AG08396 (cell line): Measurements from ENCODE around the gene CNOT8.
"Not testable (repeated sequence)": the region's sequence is repeated elsewhere in the genome, so short reads cannot be mapped to it uniquely, and the experiment has no call there.

Experiments
- DNase-seq: peaks from one replicate; pipeline ENCODE4 v3.0.0; 2012; ENCODE audit warnings: low spot score, mixed read lengths

The CNOT8 gene

GRCh38 chr5:154858297-154858971 lies at the start of gene CNOT8:
TSS of gene CNOT8 (plus strand) at chr5:154858627. CDS start at chr5:154863279, 4,652 bp downstream.
- DNase-seq: peak; percentile 92

- no peak for DNase-seq
Observed at GRCh38 chr5:154811239-154811638, 47.2 kb upstream of the CNOT8 start.

GRCh38 chr5:154811653-154812465 lies 46.6 kb upstream of the CNOT8 start:
- DNase-seq: peak; percentile 72

GRCh38 chr5:154813158-154813557 lies 45.3 kb upstream of the CNOT8 start:
- DNase-seq: no peak

- no peak for DNase-seq
Observed at GRCh38 chr5:154813736-154814135, 44.7 kb upstream of the CNOT8 start.

- no peak for DNase-seq
Observed at GRCh38 chr5:154815025-154815424, 43.4 kb upstream of the CNOT8 start.

GRCh38 chr5:154815684-154816247 lies 42.7 kb upstream of the CNOT8 start:
- no peak for DNase-seq

GRCh38 chr5:154816891-154817492 lies 41.4 kb upstream of the CNOT8 start:
- DNase-seq: no peak

- DNase-seq: no peak
Observed at GRCh38 chr5:154817815-154818214, 40.6 kb upstream of the CNOT8 start.

- DNase-seq: no peak
Observed at GRCh38 chr5:154818471-154819116, 39.8 kb upstream of the CNOT8 start.

GRCh38 chr5:154819546-154819945 lies 38.9 kb upstream of the CNOT8 start:
- no peak for DNase-seq

- DNase-seq: no peak
Observed at GRCh38 chr5:154820383-154820782, 38.0 kb upstream of the CNOT8 start.

GRCh38 chr5:154822896-154823295 lies 35.5 kb upstream of the CNOT8 start:
- not testable (repeated sequence) for DNase-seq

- no peak for DNase-seq
Observed at GRCh38 chr5:154823605-154824004, 34.8 kb upstream of the CNOT8 start.

GRCh38 chr5:154824070-154824469 lies 34.4 kb upstream of the CNOT8 start:
- no peak for DNase-seq

- no peak for DNase-seq
Observed at GRCh38 chr5:154829181-154829588, 29.2 kb upstream of the CNOT8 start.

GRCh38 chr5:154829589-154830218 lies 28.7 kb upstream of the CNOT8 start:
- no peak for DNase-seq

- DNase-seq: no peak
Observed at GRCh38 chr5:154830219-154830595, 28.2 kb upstream of the CNOT8 start.

- no peak for DNase-seq
Observed at GRCh38 chr5:154830596-154830995, 27.8 kb upstream of the CNOT8 start.

- no peak for DNase-seq
Observed at GRCh38 chr5:154831451-154831850, 27.0 kb upstream of the CNOT8 start.

GRCh38 chr5:154832804-154833203 lies 25.6 kb upstream of the CNOT8 start:
- DNase-seq: not testable (repeated sequence)

GRCh38 chr5:154834053-154834452 lies 24.4 kb upstream of the CNOT8 start:
- no peak for DNase-seq
